Liver (tissue), 9 donors: Measurements from ENCODE around the gene USP15. TPM values are rescaled to one million over a fixed set of nuclear protein-coding genes. Genes with fewer than 3 reads are reported as not detected.
A peak's percentile ranks its signal among the peaks of the same experiment; 100 is the strongest.

ENCODE experiments used
- DNase-seq: peaks from one replicate; pipeline ENCODE4 v3.0.0-alpha.2; 2017; ENCODE audit warnings: low spot score
- H3K27ac ChIP-seq, 2 donors: one replicate each; pipeline ENCODE4 v1.7.0; 2013; ENCODE audit warnings: inconsistent platforms in 2 of 2, low read length in 2 of 2, control low read depth in 1 of 2, low read depth in 1 of 2, mild to moderate bottlenecking in 1 of 2
- H3K27me3 ChIP-seq, 4 donors: one replicate each; pipeline versions ENCODE4 v1.6.1 to v1.7.0; 2013; ENCODE audit warnings: low read length in 3 of 4, inconsistent platforms in 1 of 4, mild to moderate bottlenecking in 1 of 4, moderate library complexity in 1 of 4; ENCODE audit not compliant: control insufficient read depth in 4 of 4, insufficient read depth in 4 of 4
- H3K36me3 ChIP-seq, 4 donors: one replicate each; pipeline versions ENCODE4 v1.6.1 to v1.7.0; 2013; ENCODE audit warnings: low read length in 3 of 4, mild to moderate bottlenecking in 3 of 4, low read depth in 1 of 4, moderate library complexity in 1 of 4; ENCODE audit not compliant: control insufficient read depth in 4 of 4, insufficient read depth in 3 of 4
- H3K4me1 ChIP-seq, 4 donors: one replicate each; pipeline versions ENCODE4 v1.6.1 to v1.7.0; 2013; ENCODE audit warnings: low read length in 3 of 4, mild to moderate bottlenecking in 3 of 4, moderate library complexity in 1 of 4; ENCODE audit not compliant: control insufficient read depth in 4 of 4, insufficient read depth in 4 of 4
- H3K4me3 ChIP-seq, 3 donors: one replicate each; pipeline versions ENCODE4 v1.6.1 to v1.7.0; 2013; ENCODE audit warnings: low read length in 3 of 3, control low read depth in 1 of 3, low read depth in 1 of 3, mild to moderate bottlenecking in 1 of 3
- H3K9ac ChIP-seq, 2 donors: one replicate each; pipeline ENCODE4 v1.7.0; 2013; ENCODE audit warnings: low read length in 2 of 2, mild to moderate bottlenecking in 2 of 2, moderate library complexity in 2 of 2, control low read depth in 1 of 2, low read depth in 1 of 2
- H3K9me3 ChIP-seq, 4 donors: one replicate each; pipeline versions ENCODE4 v1.6.1 to v1.7.0; 2013; ENCODE audit warnings: low read length in 3 of 4; ENCODE audit not compliant: control insufficient read depth in 4 of 4
- ATF3 ChIP-seq: IDR thresholded peaks from 2 replicates; pipeline ENCODE4 v1.6.1; 2016; ENCODE audit warnings: antibody characterized with exemption
- EGR1 ChIP-seq, 2 donors: IDR thresholded peaks; 2 replicates each; pipeline ENCODE4 v1.6.1; 2016 to 2018; ENCODE audit warnings: antibody characterized with exemption in 2 of 2, low read depth in 2 of 2
- FOXA1 ChIP-seq: IDR thresholded peaks from 2 replicates; pipeline ENCODE4 v1.6.1; 2016; ENCODE audit warnings: antibody characterized with exemption
- FOXA2 ChIP-seq: IDR thresholded peaks from 2 replicates; pipeline ENCODE4 v1.6.1; 2016; ENCODE audit warnings: antibody characterized with exemption
- GABPA ChIP-seq, 2 donors: IDR thresholded peaks in 1 of 2; conservative IDR thresholded peaks in 1 of 2; 2 replicates each; pipeline ENCODE4 v1.6.1; 2016; ENCODE audit warnings: antibody characterized with exemption in 2 of 2, mild to moderate bottlenecking in 1 of 2, moderate library complexity in 1 of 2
- HNF4A ChIP-seq, 2 donors: conservative IDR thresholded peaks; 2 replicates each; pipeline ENCODE4 v1.6.1; 2016; ENCODE audit warnings: antibody characterized with exemption in 2 of 2, mild to moderate bottlenecking in 2 of 2
- HNF4G ChIP-seq: IDR thresholded peaks from 2 replicates; pipeline ENCODE4 v1.6.1; 2016; ENCODE audit warnings: antibody characterized with exemption
- JUND ChIP-seq, 2 donors: IDR thresholded peaks; 2 replicates each; pipeline ENCODE4 v1.6.1; 2016; ENCODE audit warnings: antibody characterized with exemption in 2 of 2
- NR2F2 ChIP-seq: IDR thresholded peaks from 2 replicates; pipeline ENCODE4 v1.6.1; 2016; ENCODE audit warnings: antibody characterized with exemption
- RAD21 ChIP-seq, 2 donors: IDR thresholded peaks; 2 replicates each; pipeline ENCODE4 v1.6.1; 2016; ENCODE audit warnings: antibody characterized with exemption in 2 of 2, mild to moderate bottlenecking in 2 of 2
- RXRA ChIP-seq, 2 donors: IDR thresholded peaks; 2 replicates each; pipeline ENCODE4 v1.6.1; 2017 to 2018; ENCODE audit warnings: antibody characterized with exemption in 2 of 2, mild to moderate bottlenecking in 1 of 2
- SP1 ChIP-seq: IDR thresholded peaks from 2 replicates; pipeline ENCODE4 v1.6.1; 2018; ENCODE audit warnings: antibody characterized with exemption, mild to moderate bottlenecking
- TAF1 ChIP-seq: conservative IDR thresholded peaks from 2 replicates; pipeline ENCODE4 v1.6.1; 2016; ENCODE audit warnings: antibody characterized with exemption, mild to moderate bottlenecking
- YY1 ChIP-seq: IDR thresholded peaks from 2 replicates; pipeline ENCODE4 v1.6.1; 2016; ENCODE audit warnings: antibody characterized with exemption, mild to moderate bottlenecking
- ZBTB33 ChIP-seq: IDR thresholded peaks from 2 replicates; pipeline ENCODE4 v1.6.1; 2016; ENCODE audit warnings: antibody characterized with exemption
- WGBS: extraction: QIAGEN DNeasy Blood & Tissue Kit; methylation state at CpG from one replicate; pipeline ENCODE4 v1.1.7; 2013; 5-methylcytosine and 5-hydroxymethylcytosine counted together
- polyA plus RNA-seq, 2 donors: library from polyadenylated mRNA; stranded (reverse) in 1 of 2; unstranded in 1 of 2; fragments of 200-250 nt in 1 of 2; fragments of >200 nt in 1 of 2; fragmentation: Nextera tagmentation in 1 of 2; extraction: Ambion mirVana in 1 of 2; gene quantifications; one replicate each; pipeline versions ENCODE4 v1.2.1 to v1.2.3, GENCODE V29; 2013 to 2015
- total RNA-seq, 2 donors: library from RNA; depleted of rRNA; stranded (reverse); fragments of >200 nt; gene quantifications; one replicate each; pipeline ENCODE4 v1.2.3, GENCODE V29; 2014
- TF ChIP-seq, protein P1 (sequence below): IDR thresholded peaks from 2 replicates; pipeline ENCODE4 v1.6.1; 2016; ENCODE audit warnings: antibody characterized with exemption, mild to moderate bottlenecking
- TF ChIP-seq, protein P2 (sequence below): IDR thresholded peaks from 2 replicates; pipeline ENCODE4 v1.6.1; 2016; ENCODE audit warnings: antibody characterized with exemption
- TF ChIP-seq, protein P3 (sequence below): fragments of 150-350 bp; IDR thresholded peaks from 2 replicates; pipeline ENCODE4 v1.5.1; 2017; ENCODE audit warnings: improper control_type of control experiment, low read depth, low read length; ENCODE audit not compliant: missing input control
- donor health status: healthy.
- donor health status: healthy.
- donor health status: healthy.
- donor health status: healthy.
- donor health status: healthy.

Gene USP15
- total and polyA plus RNA-seq, 4 donors, result 16.6 to 188 (median 56.5) TPM

- Histone ChIP-seq H3K27me3 (no peaks in the 10 kb centered on the region), H3K4me3 (peak overlapping the region in 2 of 3 donors; percentile 52 to 75), H3K36me3 (no peaks in the 10 kb centered on the region), H3K9me3 (no peaks in the 10 kb centered on the region), H3K27ac (no peak overlapping the region), H3K4me1 (peaks cover 0 to 13% (median 11%) of the 10 kb centered on the region in 4 donors), H3K9ac (no peak overlapping the region)
- 31% methylated on average over 16 of the region's 16 CpGs for WGBS
- DNase-seq, result no peak
- no peak for TF ChIP-seq JUND (IDR thresholded peaks at IDR 0.05)
- no peak for TF ChIP-seq ZBTB33
- TF ChIP-seq NR2F2, result no peak
- TF ChIP-seq YY1, result no peak
- no peak for TF ChIP-seq RAD21 (IDR thresholded peaks at IDR 0.05)
- TF ChIP-seq, protein P1, sequence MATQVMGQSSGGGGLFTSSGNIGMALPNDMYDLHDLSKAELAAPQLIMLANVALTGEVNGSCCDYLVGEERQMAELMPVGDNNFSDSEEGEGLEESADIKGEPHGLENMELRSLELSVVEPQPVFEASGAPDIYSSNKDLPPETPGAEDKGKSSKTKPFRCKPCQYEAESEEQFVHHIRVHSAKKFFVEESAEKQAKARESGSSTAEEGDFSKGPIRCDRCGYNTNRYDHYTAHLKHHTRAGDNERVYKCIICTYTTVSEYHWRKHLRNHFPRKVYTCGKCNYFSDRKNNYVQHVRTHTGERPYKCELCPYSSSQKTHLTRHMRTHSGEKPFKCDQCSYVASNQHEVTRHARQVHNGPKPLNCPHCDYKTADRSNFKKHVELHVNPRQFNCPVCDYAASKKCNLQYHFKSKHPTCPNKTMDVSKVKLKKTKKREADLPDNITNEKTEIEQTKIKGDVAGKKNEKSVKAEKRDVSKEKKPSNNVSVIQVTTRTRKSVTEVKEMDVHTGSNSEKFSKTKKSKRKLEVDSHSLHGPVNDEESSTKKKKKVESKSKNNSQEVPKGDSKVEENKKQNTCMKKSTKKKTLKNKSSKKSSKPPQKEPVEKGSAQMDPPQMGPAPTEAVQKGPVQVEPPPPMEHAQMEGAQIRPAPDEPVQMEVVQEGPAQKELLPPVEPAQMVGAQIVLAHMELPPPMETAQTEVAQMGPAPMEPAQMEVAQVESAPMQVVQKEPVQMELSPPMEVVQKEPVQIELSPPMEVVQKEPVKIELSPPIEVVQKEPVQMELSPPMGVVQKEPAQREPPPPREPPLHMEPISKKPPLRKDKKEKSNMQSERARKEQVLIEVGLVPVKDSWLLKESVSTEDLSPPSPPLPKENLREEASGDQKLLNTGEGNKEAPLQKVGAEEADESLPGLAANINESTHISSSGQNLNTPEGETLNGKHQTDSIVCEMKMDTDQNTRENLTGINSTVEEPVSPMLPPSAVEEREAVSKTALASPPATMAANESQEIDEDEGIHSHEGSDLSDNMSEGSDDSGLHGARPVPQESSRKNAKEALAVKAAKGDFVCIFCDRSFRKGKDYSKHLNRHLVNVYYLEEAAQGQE, result no peak
- TF ChIP-seq HNF4G, result no peak
- no peak for TF ChIP-seq SP1
- TF ChIP-seq, protein P2, sequence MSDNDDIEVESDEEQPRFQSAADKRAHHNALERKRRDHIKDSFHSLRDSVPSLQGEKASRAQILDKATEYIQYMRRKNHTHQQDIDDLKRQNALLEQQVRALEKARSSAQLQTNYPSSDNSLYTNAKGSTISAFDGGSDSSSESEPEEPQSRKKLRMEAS, result no peak
- no peak for TF ChIP-seq FOXA1
- TF ChIP-seq HNF4A (conservative IDR thresholded peaks at IDR 0.05), result no peak
- TF ChIP-seq, protein P3, sequence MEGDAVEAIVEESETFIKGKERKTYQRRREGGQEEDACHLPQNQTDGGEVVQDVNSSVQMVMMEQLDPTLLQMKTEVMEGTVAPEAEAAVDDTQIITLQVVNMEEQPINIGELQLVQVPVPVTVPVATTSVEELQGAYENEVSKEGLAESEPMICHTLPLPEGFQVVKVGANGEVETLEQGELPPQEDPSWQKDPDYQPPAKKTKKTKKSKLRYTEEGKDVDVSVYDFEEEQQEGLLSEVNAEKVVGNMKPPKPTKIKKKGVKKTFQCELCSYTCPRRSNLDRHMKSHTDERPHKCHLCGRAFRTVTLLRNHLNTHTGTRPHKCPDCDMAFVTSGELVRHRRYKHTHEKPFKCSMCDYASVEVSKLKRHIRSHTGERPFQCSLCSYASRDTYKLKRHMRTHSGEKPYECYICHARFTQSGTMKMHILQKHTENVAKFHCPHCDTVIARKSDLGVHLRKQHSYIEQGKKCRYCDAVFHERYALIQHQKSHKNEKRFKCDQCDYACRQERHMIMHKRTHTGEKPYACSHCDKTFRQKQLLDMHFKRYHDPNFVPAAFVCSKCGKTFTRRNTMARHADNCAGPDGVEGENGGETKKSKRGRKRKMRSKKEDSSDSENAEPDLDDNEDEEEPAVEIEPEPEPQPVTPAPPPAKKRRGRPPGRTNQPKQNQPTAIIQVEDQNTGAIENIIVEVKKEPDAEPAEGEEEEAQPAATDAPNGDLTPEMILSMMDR, result no peak
- no peak for TF ChIP-seq GABPA (IDR thresholded peaks at IDR 0.05 in 1 of 2, conservative IDR thresholded peaks at IDR 0.05 in 1 of 2)
- TF ChIP-seq RXRA (IDR thresholded peaks at IDR 0.05), result no peak
- TF ChIP-seq TAF1, result no peak
- no peak for TF ChIP-seq FOXA2
- no peak for TF ChIP-seq ATF3
- TF ChIP-seq EGR1 (IDR thresholded peaks at IDR 0.05; ENCODE audit: low read depth in 2 of 2), result no peak
Observed at GRCh38 chr12:62434494-62435302, 174.5 kb downstream of the USP15 start.
